ENCODE results near the gene NPS.

Gene NPS

DNA sequence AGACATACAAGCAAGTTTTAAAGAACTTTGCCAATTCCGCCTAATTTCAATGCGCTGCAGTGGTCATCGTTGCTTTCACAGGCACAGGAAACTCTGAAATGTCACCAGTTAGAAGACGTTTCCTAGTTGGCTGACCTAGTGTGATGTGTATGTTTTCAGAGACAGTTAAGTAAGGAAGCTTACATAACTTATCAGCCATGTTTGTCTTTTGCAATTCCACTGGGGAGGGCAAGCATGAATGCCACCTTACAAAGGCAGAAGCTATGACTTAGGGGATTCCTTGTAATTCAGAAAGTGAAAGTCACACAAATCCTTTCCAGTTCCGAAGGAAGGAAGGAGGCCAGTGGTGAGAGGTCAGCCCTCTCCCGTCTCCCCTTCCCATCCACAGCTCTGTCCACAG is 15.0 kb upstream of the NPS start:
- no peak for TF ChIP-seq SIN3A (IDR thresholded peaks at IDR 0.05; ENCODE audit: borderline replicate concordance, insufficient read depth, low read length)

DNA sequence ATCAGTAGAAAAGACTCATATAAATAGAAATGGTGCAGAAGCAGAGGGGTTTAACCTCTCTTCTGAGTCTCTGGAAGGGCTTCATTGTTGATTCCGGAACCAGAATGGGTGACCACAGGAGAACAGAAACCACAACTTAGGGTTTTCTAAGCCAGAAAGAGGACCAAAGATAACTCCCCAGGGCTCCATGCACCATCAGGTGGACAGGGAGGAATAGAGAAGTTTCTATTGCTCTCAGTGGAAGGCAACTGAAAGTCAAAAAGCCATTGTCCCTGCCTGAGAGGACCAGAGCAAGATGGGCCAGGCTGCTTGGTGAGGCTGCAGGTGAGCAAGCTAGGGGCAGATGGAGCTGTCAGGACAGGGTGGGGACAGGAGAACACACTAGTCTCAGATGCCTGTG is 14.6 kb upstream of the NPS start:
- TF ChIP-seq FOXP2 (optimal IDR thresholded peaks at IDR 0.05; ENCODE audit: borderline replicate concordance, extremely low read depth, extremely low read length, insufficient read depth): no peak
- TF ChIP-seq, protein P1, sequence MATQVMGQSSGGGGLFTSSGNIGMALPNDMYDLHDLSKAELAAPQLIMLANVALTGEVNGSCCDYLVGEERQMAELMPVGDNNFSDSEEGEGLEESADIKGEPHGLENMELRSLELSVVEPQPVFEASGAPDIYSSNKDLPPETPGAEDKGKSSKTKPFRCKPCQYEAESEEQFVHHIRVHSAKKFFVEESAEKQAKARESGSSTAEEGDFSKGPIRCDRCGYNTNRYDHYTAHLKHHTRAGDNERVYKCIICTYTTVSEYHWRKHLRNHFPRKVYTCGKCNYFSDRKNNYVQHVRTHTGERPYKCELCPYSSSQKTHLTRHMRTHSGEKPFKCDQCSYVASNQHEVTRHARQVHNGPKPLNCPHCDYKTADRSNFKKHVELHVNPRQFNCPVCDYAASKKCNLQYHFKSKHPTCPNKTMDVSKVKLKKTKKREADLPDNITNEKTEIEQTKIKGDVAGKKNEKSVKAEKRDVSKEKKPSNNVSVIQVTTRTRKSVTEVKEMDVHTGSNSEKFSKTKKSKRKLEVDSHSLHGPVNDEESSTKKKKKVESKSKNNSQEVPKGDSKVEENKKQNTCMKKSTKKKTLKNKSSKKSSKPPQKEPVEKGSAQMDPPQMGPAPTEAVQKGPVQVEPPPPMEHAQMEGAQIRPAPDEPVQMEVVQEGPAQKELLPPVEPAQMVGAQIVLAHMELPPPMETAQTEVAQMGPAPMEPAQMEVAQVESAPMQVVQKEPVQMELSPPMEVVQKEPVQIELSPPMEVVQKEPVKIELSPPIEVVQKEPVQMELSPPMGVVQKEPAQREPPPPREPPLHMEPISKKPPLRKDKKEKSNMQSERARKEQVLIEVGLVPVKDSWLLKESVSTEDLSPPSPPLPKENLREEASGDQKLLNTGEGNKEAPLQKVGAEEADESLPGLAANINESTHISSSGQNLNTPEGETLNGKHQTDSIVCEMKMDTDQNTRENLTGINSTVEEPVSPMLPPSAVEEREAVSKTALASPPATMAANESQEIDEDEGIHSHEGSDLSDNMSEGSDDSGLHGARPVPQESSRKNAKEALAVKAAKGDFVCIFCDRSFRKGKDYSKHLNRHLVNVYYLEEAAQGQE (IDR thresholded peaks at IDR 0.05; ENCODE audit: insufficient read depth in 1 of 2, low read depth in 2 of 2, low read length in 2 of 2): no peak
- no peak for TF ChIP-seq TAF1 (IDR thresholded peaks at IDR 0.05; ENCODE audit: borderline replicate concordance, insufficient read depth, low read length)
- no peak for TF ChIP-seq SIN3A (IDR thresholded peaks at IDR 0.05; ENCODE audit: borderline replicate concordance, insufficient read depth, low read length)
- no peak for TF ChIP-seq POLR2AphosphoS5 (IDR thresholded peaks at IDR 0.05; ENCODE audit: low read depth, low read length)

DNA sequence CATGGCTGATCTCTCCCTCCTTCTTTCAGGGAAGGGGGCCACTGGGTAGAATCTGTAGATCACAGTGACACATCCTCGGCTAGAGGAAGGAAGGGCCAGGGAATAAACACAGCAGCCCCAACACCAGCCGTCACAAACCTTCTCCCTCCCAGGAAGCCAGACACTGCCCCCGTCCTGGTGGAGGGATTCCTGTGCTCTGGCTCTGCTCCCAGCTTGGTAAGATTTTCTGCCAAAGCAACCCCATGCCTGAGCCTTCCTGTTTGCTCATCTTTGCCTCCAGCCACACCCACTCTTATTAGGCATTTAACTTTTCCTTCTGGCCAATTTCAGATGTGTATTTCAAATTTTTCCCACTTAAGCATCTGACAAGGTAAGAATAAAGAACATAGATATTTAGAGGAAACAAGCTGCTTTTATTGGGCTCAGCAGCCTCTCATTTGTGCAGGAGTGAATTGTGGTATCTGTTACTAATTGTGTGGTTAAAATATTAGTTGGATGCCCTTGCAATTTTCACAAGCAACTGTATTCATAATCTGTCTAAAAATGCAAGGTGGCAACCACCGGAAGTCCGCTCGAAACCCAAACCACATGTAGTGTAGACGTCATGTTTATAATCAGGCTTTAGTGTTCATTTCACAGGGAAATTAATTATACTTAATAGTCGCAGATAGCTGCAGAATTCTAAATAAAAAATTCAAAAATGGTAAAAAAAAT is 13.2 kb upstream of the NPS start:
- TF ChIP-seq, protein P1 (IDR thresholded peaks at IDR 0.05; ENCODE audit: insufficient read depth in 1 of 2, low read depth in 2 of 2, low read length in 2 of 2): no peak
- TF ChIP-seq SIN3A (IDR thresholded peaks at IDR 0.05; ENCODE audit: borderline replicate concordance, insufficient read depth, low read length) (no peak), POLR2AphosphoS5 (IDR thresholded peaks at IDR 0.05; ENCODE audit: low read depth, low read length) (no peak), TAF1 (IDR thresholded peaks at IDR 0.05; ENCODE audit: borderline replicate concordance, insufficient read depth, low read length) (no peak), FOXP2 (optimal IDR thresholded peaks at IDR 0.05; ENCODE audit: borderline replicate concordance, extremely low read depth, extremely low read length, insufficient read depth) (no peak)

DNA sequence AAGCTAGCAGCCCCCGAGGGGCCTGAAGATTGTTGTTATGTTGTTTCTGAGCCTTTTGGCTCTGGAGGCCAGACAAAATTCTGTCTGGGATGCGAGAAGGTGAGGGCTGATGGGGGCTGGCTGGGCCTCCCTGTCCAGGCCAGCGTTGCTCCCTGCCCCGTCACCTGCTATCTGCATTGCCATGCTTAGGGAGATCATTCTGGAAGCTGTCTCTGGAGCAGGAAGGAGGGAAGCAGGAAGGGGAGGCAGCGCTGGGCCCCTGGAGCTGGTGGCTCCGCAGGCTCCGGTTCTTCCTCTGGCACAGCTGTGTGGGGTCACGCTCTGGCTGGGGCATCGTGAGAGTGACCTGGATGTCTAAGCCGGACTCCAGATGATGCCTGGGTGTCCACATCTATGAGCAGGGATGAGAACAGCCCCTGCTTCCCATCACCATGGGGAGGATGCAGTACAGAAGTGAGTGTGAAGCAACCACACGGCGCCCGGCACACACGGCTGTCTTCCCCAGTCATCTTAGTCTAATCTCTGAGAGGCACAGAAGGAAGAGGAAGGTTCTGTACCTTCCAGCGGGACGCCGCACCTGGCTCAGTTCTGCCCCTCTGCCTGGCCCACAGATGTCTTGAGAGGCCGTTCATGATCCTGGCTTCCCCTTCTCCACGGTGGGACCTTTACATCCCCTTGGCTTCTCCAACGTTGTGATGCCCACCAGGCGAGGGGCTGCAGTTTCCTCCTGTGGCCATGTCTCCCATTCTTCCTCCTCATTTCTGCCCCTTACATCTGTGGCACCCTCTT is 11.9 kb upstream of the NPS start:
- TF ChIP-seq, protein P1 (IDR thresholded peaks at IDR 0.05; ENCODE audit: insufficient read depth in 1 of 2, low read depth in 2 of 2, low read length in 2 of 2): no peak
- TF ChIP-seq SIN3A (IDR thresholded peaks at IDR 0.05; ENCODE audit: borderline replicate concordance, insufficient read depth, low read length) (no peak), FOXP2 (optimal IDR thresholded peaks at IDR 0.05; ENCODE audit: borderline replicate concordance, extremely low read depth, extremely low read length, insufficient read depth) (no peak), TAF1 (IDR thresholded peaks at IDR 0.05; ENCODE audit: borderline replicate concordance, insufficient read depth, low read length) (no peak), POLR2AphosphoS5 (IDR thresholded peaks at IDR 0.05; ENCODE audit: low read depth, low read length) (no peak)

DNA sequence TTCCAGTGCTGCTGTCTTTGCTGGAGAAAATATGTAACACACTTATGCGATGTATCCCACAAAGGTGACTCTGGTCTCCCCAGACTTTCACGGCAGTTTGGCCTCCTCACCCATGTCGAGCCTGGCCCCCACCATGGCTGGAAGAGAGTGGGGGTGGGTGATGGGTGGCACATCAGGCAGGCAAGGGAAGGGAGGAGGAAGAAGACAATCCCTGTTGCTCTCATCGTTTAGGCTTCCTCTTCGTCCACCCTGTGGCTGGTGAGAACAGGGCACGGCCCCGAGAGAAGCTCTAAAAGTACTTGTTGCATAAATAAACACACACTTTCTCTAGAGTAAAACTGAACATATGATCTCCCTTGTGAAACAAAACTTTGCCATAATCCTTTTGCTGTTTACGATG is 11.2 kb upstream of the NPS start:
- TF ChIP-seq, protein P1 (IDR thresholded peaks at IDR 0.05; ENCODE audit: insufficient read depth in 1 of 2, low read depth in 2 of 2, low read length in 2 of 2): no peak

All from PFSK-1 (cell line).